Hematopoietic multipotent progenitor cell treated with erythropoietin and hydrocortisone succinate and interleukin-3 and kit ligand, for 15 days (in vitro differentiated cells): ENCODE measurements around the gene FLYWCH1.

Experiments used
- DNase-seq: peaks from one replicate; pipeline ENCODE4 v3.0.0-alpha.2; 2015; ENCODE audit warnings: low spot score

FLYWCH1 gene

GRCh38 chr16:2969545-2970521, 58.1 kb downstream of the FLYWCH1 start:
- DNase-seq: peak; percentile 67

GRCh38 chr16:2970563-2970962, 58.8 kb downstream of the FLYWCH1 start:
- DNase-seq: no peak

GRCh38 chr16:2971134-2971984, 59.6 kb downstream of the FLYWCH1 start:
- DNase-seq: no peak

GRCh38 chr16:2971985-2972784, 60.5 kb downstream of the FLYWCH1 start:
- no peak for DNase-seq

GRCh38 chr16:2973093-2973492, 61.4 kb downstream of the FLYWCH1 start:
- DNase-seq: no peak

GRCh38 chr16:2973605-2974318, 62.0 kb downstream of the FLYWCH1 start:
- no peak for DNase-seq

- DNase-seq: no peak
These were observed 62.8 kb downstream of the FLYWCH1 start for GRCh38 chr16:2974319-2975056.

GRCh38 chr16:2975161-2975795, 63.5 kb downstream of the FLYWCH1 start:
- DNase-seq: no peak

- DNase-seq: no peak
These were observed 64.5 kb downstream of the FLYWCH1 start for GRCh38 chr16:2976201-2976600.

GRCh38 chr16:2976673-2977072, 64.9 kb downstream of the FLYWCH1 start:
- no peak for DNase-seq

GRCh38 chr16:2977440-2977839, 65.7 kb downstream of the FLYWCH1 start:
- DNase-seq: no peak

GRCh38 chr16:2979669-2980226, 68.0 kb downstream of the FLYWCH1 start:
- DNase-seq: peak; percentile 31

- DNase-seq: peak; percentile 96
These were observed 68.8 kb downstream of the FLYWCH1 start, which contains the start of gene PKMYT1 for GRCh38 chr16:2980227-2981176. TSS of gene PKMYT1 (minus strand) at chr16:2980446. CDS start at chr16:2979657, 789 bp downstream.

GRCh38 chr16:2981177-2981898, 69.6 kb downstream of the FLYWCH1 start:
- DNase-seq: no peak

GRCh38 chr16:2981899-2982250, 70.1 kb downstream of the FLYWCH1 start:
- DNase-seq: no peak

- no peak for DNase-seq
These were observed 70.7 kb downstream of the FLYWCH1 start for GRCh38 chr16:2982402-2982801.

- DNase-seq: peak; percentile 73
These were observed 72.0 kb downstream of the FLYWCH1 start for GRCh38 chr16:2983706-2984136.

- DNase-seq: no peak
These were observed 73.7 kb downstream of the FLYWCH1 start for GRCh38 chr16:2985462-2985861.
